ENCODE measurements around the gene SHB.

- TF ChIP-seq CTCF (conservative IDR thresholded peaks at IDR 0.05 in 1 of 2, IDR thresholded peaks at IDR 0.05 in 1 of 2; ENCODE audit: low read depth in 1 of 2, low read length in 2 of 2) (no peak), EZH2 (IDR thresholded peaks at IDR 0.05; ENCODE audit: low read length, missing control alignments) (no peak)
Observed at GRCh38 chr9:38024036-38024681, 44.9 kb downstream of the SHB start.
